Activated CD4-positive, alpha-beta memory T cell treated with anti-CD3 and anti-CD28 coated beads for 36 hours (primary cell): ENCODE data around the gene CCSER1. TPM values are rescaled to one million over a fixed set of nuclear protein-coding genes. Genes with fewer than 3 reads are reported as not detected.

Experiments
- CTCF ChIA-PET: fragments of 350-600 bp; sonication (Branson Sonifier 250); formaldehyde crosslinking; loops from one replicate; lab custom pipeline; 2021; ENCODE audit warnings: antibody characterized with exemption, inconsistent platforms; lab: Charles Lee
- POLR2A ChIA-PET: fragments of 350-600 bp; sonication (Branson Sonifier 250); formaldehyde crosslinking; loops from one replicate; lab custom pipeline; 2021; ENCODE audit warnings: antibody characterized with exemption; lab: Charles Lee
- DNase-seq: peaks from one replicate; pipeline ENCODE4 v3.0.0-alpha.2; 2020
- H3K27ac Mint-ChIP-seq: one replicate; pipeline ENCODE4 v1.8.0; 2021; ENCODE audit warnings: mixed read lengths
- H3K27me3 Mint-ChIP-seq: one replicate; pipeline ENCODE4 v1.8.0; 2021; ENCODE audit warnings: mixed read lengths
- H3K36me3 Mint-ChIP-seq: one replicate; pipeline ENCODE4 v1.8.0; 2021; ENCODE audit warnings: mixed read lengths
- H3K4me1 Mint-ChIP-seq: one replicate; pipeline ENCODE4 v1.8.0; 2021; ENCODE audit warnings: low read depth, mixed read lengths
- H3K4me3 Mint-ChIP-seq: one replicate; pipeline ENCODE4 v1.8.0; 2021; ENCODE audit warnings: mild to moderate bottlenecking, mixed read lengths
- H3K9me3 Mint-ChIP-seq: one replicate; pipeline ENCODE4 v1.8.0; 2021; ENCODE audit warnings: mixed read lengths
- intact Hi-C: fragments of 100-400 bp; cut with micrococcal nuclease; formaldehyde crosslinking; loops from one replicate; pipeline ENCODE4 v1.15.1; 2023
- total RNA-seq, 2 experiments: library from RNA; stranded (reverse); gene quantifications; one replicate each; pipeline ENCODE4 v1.2.3, GENCODE V29; 2021

CCSER1 gene
- under 1 TPM; 0.17 to 0.19 TPM for total RNA-seq

DNA sequence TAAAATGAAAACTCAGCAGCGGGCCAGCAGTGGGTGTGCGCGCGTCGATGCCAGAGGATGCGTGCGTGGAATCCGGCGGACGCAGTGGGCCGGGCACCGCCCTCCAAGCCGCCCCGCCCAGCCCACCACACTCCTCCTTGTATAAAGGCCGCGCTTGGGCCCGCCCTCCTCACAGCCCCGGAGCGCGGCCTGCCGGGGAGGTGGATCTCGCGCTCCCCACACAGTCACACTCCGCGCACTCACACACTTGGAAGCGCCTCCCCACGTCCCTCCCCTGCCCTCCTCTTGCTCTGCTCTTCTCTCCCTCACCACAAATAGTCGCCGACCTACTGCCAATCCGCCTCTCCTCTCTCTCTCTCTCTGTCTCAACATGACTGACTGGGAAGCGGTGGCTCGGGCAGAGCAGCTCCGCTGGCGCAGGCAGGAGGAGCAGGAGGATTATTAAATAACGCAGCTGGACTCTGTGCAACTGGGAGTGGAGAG is at the start of gene CCSER1:
TSS of gene CCSER1 (plus strand) at position 172 of the 483 bp plus-strand sequence.
- peak; percentile 62 for DNase-seq
- no peaks in the 10 kb centered on the region for H3K9me3 Mint-ChIP-seq
- intact Hi-C loops, result no loop called here
- H3K27ac Mint-ChIP-seq, result no peak within 1 kb of the TSS
- ChIA-PET CTCF (no interaction called here), POLR2A (no interaction called here)
- peaks cover 19% of the 10 kb centered on the region for H3K4me1 Mint-ChIP-seq
- peak within 1 kb of the TSS; percentile 76 for H3K4me3 Mint-ChIP-seq
- H3K36me3 Mint-ChIP-seq, result no peaks in the 10 kb centered on the region
- H3K27me3 Mint-ChIP-seq, result peaks cover 43% of the 10 kb centered on the region

DNA sequence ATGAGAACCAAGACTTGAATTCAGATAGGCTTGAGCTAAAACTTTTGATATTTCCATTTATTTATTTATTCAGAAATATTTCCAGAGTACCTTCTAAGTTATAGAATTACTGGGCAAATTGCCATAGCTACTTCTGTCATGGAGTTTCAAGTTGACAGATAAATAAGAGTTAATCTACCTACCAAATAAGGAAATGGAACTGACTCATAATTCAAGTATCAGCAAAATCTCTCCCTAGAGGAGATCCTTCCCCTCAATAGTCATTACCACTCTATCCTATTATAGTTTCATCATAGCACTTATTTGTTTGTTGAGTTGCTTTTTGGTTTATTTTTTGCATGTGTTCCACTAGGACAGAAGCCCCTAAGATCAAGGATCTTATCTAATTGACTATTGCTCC is 48.8 kb upstream of the CCSER1 start:
- no peak overlapping the region for H3K27ac Mint-ChIP-seq
- CTCF ChIA-PET, result no interaction called here
- no peak overlapping the region for H3K4me3 Mint-ChIP-seq
- no peaks in the 10 kb centered on the region for H3K9me3 Mint-ChIP-seq
- POLR2A ChIA-PET, result no interaction called here
- intact Hi-C loops, result no loop called here
- no peaks in the 10 kb centered on the region for H3K36me3 Mint-ChIP-seq
- DNase-seq, result no peak
- peaks cover 10% of the 10 kb centered on the region for H3K27me3 Mint-ChIP-seq
- H3K4me1 Mint-ChIP-seq, result no peaks in the 10 kb centered on the region

DNA sequence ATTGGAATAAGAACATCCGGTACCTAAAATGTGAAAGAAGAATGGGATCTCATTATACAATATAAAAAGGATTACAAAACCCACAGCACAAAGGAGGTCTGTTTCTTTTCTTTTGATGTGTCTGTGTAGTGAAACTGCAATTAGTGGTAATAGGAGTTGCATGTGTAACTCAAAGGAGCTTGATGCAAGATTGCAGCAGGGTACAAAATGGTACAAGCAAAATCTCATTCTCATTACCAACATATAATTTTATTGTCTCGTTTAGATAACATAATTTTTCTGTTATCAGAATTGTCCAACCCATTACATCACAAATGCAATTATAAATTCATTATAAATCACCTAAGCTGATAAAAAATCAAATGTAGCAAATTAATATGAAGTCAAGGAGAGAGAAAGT is 47.1 kb upstream of the CCSER1 start:
- Mint-ChIP-seq H3K4me1 (no peaks in the 10 kb centered on the region), H3K27ac (no peak overlapping the region), H3K9me3 (no peaks in the 10 kb centered on the region), H3K27me3 (peaks cover 3% of the 10 kb centered on the region), H3K36me3 (no peaks in the 10 kb centered on the region), H3K4me3 (no peak overlapping the region)
- ChIA-PET POLR2A (no interaction called here), CTCF (no interaction called here)
- intact Hi-C loops, result no loop called here
- DNase-seq, result no peak

DNA sequence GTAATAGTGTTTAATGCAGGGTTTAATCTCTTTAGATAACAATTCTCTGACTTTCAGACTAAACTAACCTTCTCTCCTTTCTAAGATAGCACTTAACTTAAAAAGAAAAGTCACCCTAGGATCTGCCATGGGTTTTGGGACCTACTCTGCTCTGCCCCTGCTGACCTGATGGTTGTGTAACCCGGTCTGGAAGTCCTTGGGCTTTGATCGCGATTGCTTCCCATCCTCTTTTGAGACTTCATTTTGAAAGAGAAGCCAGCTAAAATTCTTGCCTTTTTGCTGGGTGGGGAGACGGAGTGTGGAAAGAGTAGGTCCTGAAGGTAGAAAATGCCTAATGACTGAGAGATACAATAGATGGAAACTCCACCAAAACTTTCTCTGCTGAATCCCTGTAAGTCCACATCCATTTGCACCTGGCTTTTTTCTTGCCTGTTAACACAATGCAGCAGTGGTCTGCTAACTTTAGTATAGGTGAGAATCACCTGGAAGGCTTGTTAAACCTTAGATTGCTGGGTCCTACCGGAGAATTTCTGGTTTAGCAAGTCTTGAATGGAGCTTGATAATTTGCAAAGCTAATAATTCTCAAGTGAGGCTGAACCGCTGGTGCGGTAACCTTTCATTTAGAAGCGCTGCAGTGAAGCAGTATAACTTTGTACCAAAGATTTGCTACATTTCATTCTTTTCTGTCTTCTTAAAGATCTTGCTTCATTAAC is 45.6 kb upstream of the CCSER1 start:
- intact Hi-C loops, result no loop called here
- Mint-ChIP-seq H3K27me3 (peaks cover 2% of the 10 kb centered on the region), H3K4me3 (no peak overlapping the region), H3K27ac (no peak overlapping the region), H3K36me3 (no peaks in the 10 kb centered on the region), H3K4me1 (no peaks in the 10 kb centered on the region), H3K9me3 (no peaks in the 10 kb centered on the region)
- ChIA-PET POLR2A (no interaction called here), CTCF (no interaction called here)
- DNase-seq, result no peak

DNA sequence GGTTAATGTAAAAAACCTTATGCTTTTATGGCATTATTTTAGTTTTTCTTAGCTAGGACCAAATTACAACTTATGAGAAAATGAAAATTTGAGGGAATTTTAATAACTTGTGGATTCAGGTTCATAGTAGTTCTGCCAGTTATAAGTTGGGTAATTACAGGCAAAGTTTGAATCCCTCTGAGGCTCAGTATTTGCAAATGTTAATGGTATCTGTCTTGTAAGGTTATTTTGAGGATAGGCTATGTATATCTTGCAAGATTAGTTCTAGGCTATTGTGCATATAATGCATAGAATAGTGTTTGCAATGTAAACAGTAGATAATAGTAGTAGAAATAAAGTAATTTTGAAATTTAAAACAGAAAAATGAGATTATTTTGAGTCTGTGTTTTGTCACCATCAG is 44.7 kb upstream of the CCSER1 start:
- peaks cover 2% of the 10 kb centered on the region for H3K27me3 Mint-ChIP-seq
- no peak overlapping the region for H3K4me3 Mint-ChIP-seq
- H3K27ac Mint-ChIP-seq, result no peak overlapping the region
- no peaks in the 10 kb centered on the region for H3K36me3 Mint-ChIP-seq
- H3K4me1 Mint-ChIP-seq, result no peaks in the 10 kb centered on the region
- intact Hi-C loops, result no loop called here
- POLR2A ChIA-PET, result no interaction called here
- CTCF ChIA-PET, result no interaction called here
- DNase-seq, result no peak
- H3K9me3 Mint-ChIP-seq, result no peaks in the 10 kb centered on the region

DNA sequence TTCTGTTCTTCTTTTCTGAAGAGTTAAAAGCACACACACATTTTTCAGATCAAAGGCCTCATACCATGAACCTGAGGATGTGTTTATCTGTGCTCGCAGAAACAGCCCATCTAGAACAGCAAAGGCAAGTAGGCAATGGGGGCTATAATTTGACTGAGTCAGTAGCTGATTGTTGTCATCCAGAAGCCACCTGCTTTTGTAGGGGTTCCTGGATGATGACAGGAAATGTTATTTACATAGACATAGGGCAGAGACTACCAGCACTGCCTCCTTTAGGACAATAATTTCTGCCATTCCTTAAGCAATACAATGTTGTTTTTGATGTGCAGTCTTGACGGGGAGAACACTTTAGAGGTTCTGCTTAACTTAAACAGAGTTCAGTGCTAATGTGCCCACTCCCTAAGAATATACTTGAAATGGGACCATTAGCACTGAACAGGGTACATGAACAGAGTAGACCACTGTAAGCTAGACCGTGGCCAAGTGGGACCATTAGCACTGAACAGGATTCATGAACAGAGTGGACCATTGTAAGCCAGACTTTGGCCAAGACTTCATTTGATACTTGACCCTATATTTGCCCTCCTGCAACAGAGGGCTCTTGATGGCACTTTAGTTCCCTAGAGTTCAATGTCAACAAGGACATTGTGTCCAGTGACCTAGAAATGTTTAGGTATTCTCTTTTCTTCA is 42.8 kb upstream of the CCSER1 start:
- intact Hi-C loops, result no loop called here
- POLR2A ChIA-PET, result no interaction called here
- DNase-seq, result no peak
- Mint-ChIP-seq H3K4me1 (no peaks in the 10 kb centered on the region), H3K36me3 (no peaks in the 10 kb centered on the region), H3K27me3 (peaks cover 5% of the 10 kb centered on the region), H3K4me3 (no peak overlapping the region), H3K27ac (no peak overlapping the region), H3K9me3 (no peaks in the 10 kb centered on the region)
- CTCF ChIA-PET, result no interaction called here

DNA sequence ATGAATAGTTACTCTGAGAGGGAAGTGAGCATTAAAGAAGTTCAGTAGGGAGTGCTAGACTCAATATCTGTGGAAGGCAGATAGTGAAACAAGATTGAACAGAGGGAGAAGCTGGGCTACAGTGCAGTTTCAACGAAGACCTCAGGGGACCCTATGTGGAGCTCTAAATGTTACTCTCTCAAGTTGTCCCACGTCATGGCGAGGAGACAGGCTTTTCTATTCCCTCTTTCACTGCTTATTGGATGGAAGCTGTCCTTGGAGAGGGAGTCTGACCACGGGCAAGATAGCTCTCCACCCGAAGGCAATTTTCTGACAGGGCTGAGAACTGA is 42.3 kb upstream of the CCSER1 start:
- no peak for DNase-seq
- Mint-ChIP-seq H3K4me1 (no peaks in the 10 kb centered on the region), H3K27ac (no peak overlapping the region), H3K4me3 (no peak overlapping the region), H3K9me3 (no peaks in the 10 kb centered on the region), H3K36me3 (no peaks in the 10 kb centered on the region), H3K27me3 (peaks cover 5% of the 10 kb centered on the region)
- intact Hi-C loops, result no loop called here
- POLR2A ChIA-PET, result no interaction called here
- CTCF ChIA-PET, result no interaction called here

DNA sequence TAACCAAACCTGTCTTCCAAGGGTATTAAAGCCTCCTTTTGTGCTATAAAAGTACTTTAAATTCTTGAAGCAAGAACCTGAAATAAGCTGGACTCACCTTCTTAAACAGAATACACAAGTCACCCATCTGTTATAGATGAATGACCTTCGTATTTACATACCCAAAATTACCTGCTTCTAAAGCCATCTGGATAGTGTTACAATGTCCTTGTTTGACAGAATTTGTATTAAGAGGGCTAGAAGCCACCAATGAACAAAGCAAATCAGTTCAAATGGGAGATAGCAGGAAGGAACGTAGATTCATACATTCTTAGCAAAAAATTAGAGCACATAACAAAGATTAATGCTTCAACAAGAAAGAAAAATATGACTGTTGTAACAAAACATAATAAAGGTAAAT is 33.7 kb upstream of the CCSER1 start:
- Mint-ChIP-seq H3K27me3 (peaks cover 9% of the 10 kb centered on the region), H3K36me3 (no peaks in the 10 kb centered on the region), H3K9me3 (no peaks in the 10 kb centered on the region), H3K4me3 (no peak overlapping the region), H3K27ac (no peak overlapping the region), H3K4me1 (no peaks in the 10 kb centered on the region)
- intact Hi-C loops, result no loop called here
- ChIA-PET POLR2A (no interaction called here), CTCF (no interaction called here)
- DNase-seq, result no peak

DNA sequence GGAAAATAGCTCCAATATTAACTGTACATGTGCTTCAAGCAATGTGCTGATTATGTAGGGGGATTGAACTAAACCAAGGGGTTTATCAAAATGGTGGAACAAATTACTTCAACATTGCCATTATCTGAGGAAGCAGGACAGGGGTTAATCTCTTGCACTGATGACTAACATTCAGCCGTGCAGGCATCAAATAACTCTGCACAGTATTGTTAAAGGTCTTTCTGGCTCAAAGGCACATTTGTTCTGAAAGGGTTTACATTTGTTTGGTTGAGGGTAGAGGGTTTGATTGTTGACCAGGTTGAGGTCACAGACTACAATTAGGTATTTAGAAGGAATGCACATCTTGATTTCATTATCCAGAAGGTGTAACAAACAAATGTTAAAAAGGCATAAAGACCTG is 32.2 kb upstream of the CCSER1 start:
- no peaks in the 10 kb centered on the region for H3K36me3 Mint-ChIP-seq
- no peak overlapping the region for H3K27ac Mint-ChIP-seq
- no peak for DNase-seq
- peaks cover 7% of the 10 kb centered on the region for H3K27me3 Mint-ChIP-seq
- CTCF ChIA-PET, result no interaction called here
- no peaks in the 10 kb centered on the region for H3K9me3 Mint-ChIP-seq
- POLR2A ChIA-PET, result no interaction called here
- H3K4me3 Mint-ChIP-seq, result no peak overlapping the region
- no peaks in the 10 kb centered on the region for H3K4me1 Mint-ChIP-seq
- intact Hi-C loops, result no loop called here

DNA sequence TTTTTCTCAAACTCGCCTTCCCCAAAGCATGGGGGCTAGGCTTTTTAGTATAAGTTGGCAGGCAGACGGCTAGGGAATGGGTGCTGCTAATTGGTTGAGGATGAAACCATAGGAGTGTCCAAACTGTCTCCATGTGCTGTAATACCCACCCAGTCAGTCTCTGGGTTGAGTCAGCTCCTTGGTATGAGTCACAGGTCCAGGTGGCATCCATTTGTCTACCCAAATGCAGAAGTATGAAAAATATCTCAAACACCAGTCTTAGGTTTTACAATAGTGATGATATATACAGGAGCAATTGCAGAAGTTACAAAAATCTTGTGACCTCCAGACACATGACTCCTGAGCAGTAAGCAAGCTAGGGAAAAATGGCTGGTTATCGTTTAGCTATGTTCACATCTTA is 27.4 kb upstream of the CCSER1 start:
- H3K27me3 Mint-ChIP-seq, result peaks cover 6% of the 10 kb centered on the region
- no peaks in the 10 kb centered on the region for H3K4me1 Mint-ChIP-seq
- H3K36me3 Mint-ChIP-seq, result no peaks in the 10 kb centered on the region
- no peak overlapping the region for H3K27ac Mint-ChIP-seq
- intact Hi-C loops, result no loop called here
- POLR2A ChIA-PET, result no interaction called here
- no peaks in the 10 kb centered on the region for H3K9me3 Mint-ChIP-seq
- CTCF ChIA-PET, result no interaction called here
- H3K4me3 Mint-ChIP-seq, result no peak overlapping the region
- DNase-seq, result no peak

DNA sequence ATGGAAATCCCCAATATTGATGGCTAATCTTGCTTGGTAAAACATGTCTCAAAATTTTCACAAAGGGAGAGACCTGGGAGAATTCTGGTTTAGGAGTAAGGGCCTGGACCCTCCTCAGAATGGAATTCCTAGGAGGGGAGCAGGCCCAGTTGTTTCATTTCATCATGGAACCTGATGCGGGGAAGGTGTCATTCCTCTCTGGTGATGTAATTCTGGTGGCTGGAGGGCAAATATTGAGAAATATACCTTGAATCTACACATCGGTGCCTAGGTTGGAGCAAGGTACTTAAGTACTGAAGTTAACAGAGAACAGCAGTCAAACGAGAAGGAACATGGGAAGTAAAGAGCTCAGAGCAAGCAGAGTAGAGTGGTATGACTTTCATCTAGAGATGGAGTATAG is 23.2 kb upstream of the CCSER1 start:
- Mint-ChIP-seq H3K27ac (no peak overlapping the region), H3K4me3 (no peak overlapping the region), H3K36me3 (no peaks in the 10 kb centered on the region), H3K27me3 (peaks cover 6% of the 10 kb centered on the region), H3K4me1 (no peaks in the 10 kb centered on the region), H3K9me3 (no peaks in the 10 kb centered on the region)
- intact Hi-C loops, result no loop called here
- ChIA-PET CTCF (no interaction called here), POLR2A (no interaction called here)
- no peak for DNase-seq

DNA sequence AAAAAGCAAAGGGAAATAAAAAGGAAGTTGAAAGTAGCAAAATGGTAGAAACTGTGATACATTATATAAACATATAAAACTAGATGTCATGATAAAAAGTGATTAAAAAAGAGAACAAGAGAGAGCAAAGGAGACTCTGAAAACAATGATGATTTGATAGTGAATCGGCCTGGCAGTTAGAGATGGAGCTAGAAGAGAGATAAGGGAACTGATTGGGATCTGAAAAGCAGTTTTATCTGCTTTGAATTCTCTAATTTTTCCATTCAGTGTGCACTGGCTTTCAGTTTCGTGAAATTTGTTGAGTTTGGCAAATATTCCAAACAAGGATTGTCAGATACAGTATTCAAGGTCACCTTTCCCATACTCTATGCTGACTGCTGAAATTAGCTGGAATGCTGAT is 21.9 kb upstream of the CCSER1 start:
- CTCF ChIA-PET, result no interaction called here
- Mint-ChIP-seq H3K27ac (no peak overlapping the region), H3K36me3 (no peaks in the 10 kb centered on the region), H3K4me3 (no peak overlapping the region), H3K27me3 (peaks cover 4% of the 10 kb centered on the region), H3K4me1 (no peaks in the 10 kb centered on the region), H3K9me3 (no peaks in the 10 kb centered on the region)
- no peak for DNase-seq
- intact Hi-C loops, result no loop called here
- POLR2A ChIA-PET, result no interaction called here

DNA sequence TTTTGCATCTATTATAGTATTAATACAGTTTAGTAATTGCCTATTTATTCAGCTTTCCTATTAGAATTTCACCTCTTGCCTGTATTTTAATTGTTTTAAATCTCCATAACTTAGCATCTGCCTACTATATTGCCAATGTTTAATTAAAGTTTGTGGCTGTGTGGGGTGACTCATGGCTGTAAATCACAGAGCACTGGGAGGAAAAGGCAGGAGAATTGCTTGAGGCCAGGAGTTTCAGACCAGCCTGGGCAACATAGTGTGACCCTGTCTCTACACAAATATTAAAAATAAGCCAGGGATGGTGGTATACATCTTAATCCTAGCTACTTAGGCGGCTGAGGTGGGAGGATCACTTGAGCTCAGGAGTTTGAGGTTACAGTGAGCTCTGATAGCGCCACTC is 14.5 kb upstream of the CCSER1 start:
- ChIA-PET POLR2A (no interaction called here), CTCF (no interaction called here)
- Mint-ChIP-seq H3K36me3 (no peaks in the 10 kb centered on the region), H3K27ac (no peak overlapping the region), H3K4me1 (no peaks in the 10 kb centered on the region), H3K27me3 (peaks cover 1% of the 10 kb centered on the region), H3K9me3 (no peaks in the 10 kb centered on the region), H3K4me3 (no peak overlapping the region)
- no peak for DNase-seq
- intact Hi-C loops, result no loop called here
